Sigmoid colon (tissue), 7 donors: ENCODE measurements around the gene HDAC3. TPM values are rescaled to one million over a fixed set of nuclear protein-coding genes. Genes with fewer than 3 reads are reported as not detected.
A peak's percentile ranks its signal among the peaks of the same experiment; 100 is the strongest.

Experiments
- DNase-seq: peaks from one replicate; pipeline ENCODE4 v3.0.0-alpha.2; 2019
- H3K27ac ChIP-seq, 4 donors: fragments of 200-600 bp; sonication (generic); one replicate each; pipeline ENCODE4 v1.5.1; 2016 to 2019; ENCODE audit warnings: mild to moderate bottlenecking in 1 of 4
- H3K27me3 ChIP-seq, 3 donors: fragments of 200-600 bp; sonication (generic); one replicate each; pipeline ENCODE4 v1.5.1; 2019; ENCODE audit warnings: mild to moderate bottlenecking in 1 of 3
- H3K36me3 ChIP-seq, 4 donors: fragments of 200-600 bp; sonication (generic); one replicate each; pipeline ENCODE4 v1.5.1; 2016 to 2019
- H3K4me1 ChIP-seq, 4 donors: fragments of 200-600 bp; sonication (generic); one replicate each; pipeline ENCODE4 v1.5.1; 2017 to 2019
- H3K4me3 ChIP-seq, 4 donors: fragments of 200-600 bp; sonication (generic); one replicate each; pipeline ENCODE4 v1.5.1; 2017 to 2019; ENCODE audit warnings: mild to moderate bottlenecking in 2 of 4, moderate library complexity in 1 of 4
- H3K9me3 ChIP-seq, 4 donors: fragments of 200-600 bp in 3 of 4; sonication (generic) in 3 of 4; one replicate each; pipeline versions ENCODE4 v1.5.1 to v1.6.1; 2013 to 2019
- CTCF ChIP-seq, 4 experiments: fragments of 450-650 bp in 3 of 4; fragments of 200-600 bp in 1 of 4; IDR thresholded peaks; one replicate each; pipeline ENCODE4 v1.5.1; 2016 to 2019; ENCODE audit warnings: antibody characterized with exemption in 4 of 4, mild to moderate bottlenecking in 3 of 4, moderate library complexity in 2 of 4
- EP300 ChIP-seq, 4 donors: sonication (generic); formaldehyde crosslinking; IDR thresholded peaks; one replicate each; pipeline ENCODE4 v1.6.1; 2017; ENCODE audit warnings: antibody characterized with exemption in 4 of 4
- POLR2A ChIP-seq, 2 donors: fragments of 450-650 bp; IDR thresholded peaks; one replicate each; pipeline ENCODE4 v1.6.1; 2016; ENCODE audit warnings: antibody characterized with exemption in 2 of 2, mild to moderate bottlenecking in 2 of 2, moderate library complexity in 2 of 2
- POLR2AphosphoS5 ChIP-seq, 4 donors: sonication (generic); formaldehyde crosslinking; IDR thresholded peaks; one replicate each; pipeline ENCODE4 v1.6.1; 2017; ENCODE audit warnings: antibody characterized with exemption in 4 of 4
- WGBS, 2 donors: extraction: QIAGEN DNeasy Blood & Tissue Kit; methylation state at CpG; one replicate each; pipeline ENCODE4 v1.1.7; 2013; 5-methylcytosine and 5-hydroxymethylcytosine counted together
- intact Hi-C: fragments of 100-400 bp; cut with DNase I; formaldehyde crosslinking; loops from one replicate; pipeline ENCODE4 v1.15.1; 2023
- polyA plus RNA-seq, 3 donors: library from polyadenylated mRNA; stranded (reverse); fragments of 200-250 nt; gene quantifications; one replicate each; pipeline ENCODE4 v1.2.3, GENCODE V29; 2013
- total RNA-seq, 4 donors: library from RNA; depleted of rRNA; stranded (reverse); fragments of >200 nt; gene quantifications; one replicate each; pipeline ENCODE4 v1.1.0, GENCODE V29; 2016
- donor health status: healthy with polysubstance abuse.
- donor health status: Bipolar disorder and iron deficiency.
- donor health status: healthy.

HDAC3 gene
- total and polyA plus RNA-seq, 7 donors, result 32.4 to 51.5 (median 38.2) TPM

- TF ChIP-seq POLR2AphosphoS5 (IDR thresholded peaks at IDR 0.05) (peak; percentile 41 to 84 (median 74)), EP300 (IDR thresholded peaks at IDR 0.05) (no peak), CTCF (IDR thresholded peaks at IDR 0.05) (peak; percentile 94 to 98 (median 95)), POLR2A (IDR thresholded peaks at IDR 0.05) (peak in 1 of 2 donors; percentile 31)
- peak; percentile 98 for DNase-seq
- Histone ChIP-seq H3K27me3 (no peaks in the 10 kb centered on the region), H3K36me3 (peaks cover 12 to 36% (median 21%) of the 10 kb centered on the region in 4 donors), H3K4me3 (peak within 1 kb of the TSS; percentile 69 to 92 (median 79)), H3K4me1 (peaks cover 0 to 24% (median 18%) of the 10 kb centered on the region in 4 donors), H3K27ac (peak within 1 kb of the TSS; percentile 81 to 89 (median 84)), H3K9me3 (no peaks in the 10 kb centered on the region)
- 1% methylated on average over 70 of the region's 70 CpGs for WGBS, 2 donors
- intact Hi-C loops, result loop anchor here (1.0 kb wide), 2 partner anchors 17 to 27 kb away; partner anchors contain the start of genes HDAC3 and RELL2
These were observed 17.7 kb downstream of the HDAC3 start, which contains the start of gene DIAPH1 for GRCh38 chr5:141618804-141619554. Gene DIAPH1 (minus strand): TSS chr5:141619000. CDS start chr5:141618914, 86 bp downstream.

GRCh38 chr5:141618030-141618803 is 18.4 kb downstream of the HDAC3 start:
- Histone ChIP-seq H3K4me1 (peaks cover 0 to 24% (median 18%) of the 10 kb centered on the region in 4 donors), H3K27me3 (no peaks in the 10 kb centered on the region), H3K4me3 (peak overlapping the region; percentile 69 to 92 (median 79)), H3K27ac (peak overlapping the region; percentile 81 to 89 (median 84)), H3K9me3 (no peaks in the 10 kb centered on the region), H3K36me3 (peaks cover 12 to 28% (median 16%) of the 10 kb centered on the region in 4 donors)
- TF ChIP-seq EP300 (IDR thresholded peaks at IDR 0.05) (no peak), CTCF (IDR thresholded peaks at IDR 0.05) (no peak), POLR2AphosphoS5 (IDR thresholded peaks at IDR 0.05) (no peak), POLR2A (IDR thresholded peaks at IDR 0.05) (no peak)
- WGBS, 2 donors, result 1% methylated on average over 36 of the region's 36 CpGs
- DNase-seq, result no peak
- intact Hi-C loops, result no loop called here

GRCh38 chr5:141617682-141618029 is 19.0 kb downstream of the HDAC3 start:
- Histone ChIP-seq H3K27ac (peak overlapping the region; percentile 81 to 89 (median 84)), H3K4me1 (peaks cover 0 to 24% (median 18%) of the 10 kb centered on the region in 4 donors), H3K36me3 (peaks cover 12 to 23% (median 13%) of the 10 kb centered on the region in 4 donors), H3K4me3 (peak overlapping the region in 3 of 4 donors; percentile 76 to 92 (median 82)), H3K9me3 (no peaks in the 10 kb centered on the region), H3K27me3 (no peaks in the 10 kb centered on the region)
- TF ChIP-seq CTCF (IDR thresholded peaks at IDR 0.05) (no peak), EP300 (IDR thresholded peaks at IDR 0.05) (no peak), POLR2A (IDR thresholded peaks at IDR 0.05) (no peak), POLR2AphosphoS5 (IDR thresholded peaks at IDR 0.05) (no peak)
- intact Hi-C loops, result no loop called here
- DNase-seq, result no peak
- 2 to 5% methylated on average over 9 of the region's 9 CpGs for WGBS, 2 donors

- Histone ChIP-seq H3K9me3 (no peaks in the 10 kb centered on the region), H3K27ac (peak overlapping the region; percentile 81 to 89 (median 84)), H3K4me1 (peaks cover 0 to 24% (median 18%) of the 10 kb centered on the region in 4 donors), H3K27me3 (no peaks in the 10 kb centered on the region), H3K4me3 (no peak overlapping the region), H3K36me3 (peaks cover 7 to 17% (median 12%) of the 10 kb centered on the region in 4 donors)
- intact Hi-C loops, result no loop called here
- TF ChIP-seq CTCF (IDR thresholded peaks at IDR 0.05), result no peak
- no peak for TF ChIP-seq POLR2A (IDR thresholded peaks at IDR 0.05)
- no peak for TF ChIP-seq EP300 (IDR thresholded peaks at IDR 0.05)
- TF ChIP-seq POLR2AphosphoS5 (IDR thresholded peaks at IDR 0.05), result no peak
- 30 to 54% methylated on average over 2 of the region's 2 CpGs for WGBS, 2 donors
- DNase-seq, result no peak
These were observed 19.5 kb downstream of the HDAC3 start for GRCh38 chr5:141617128-141617527.
